ENCODE measurements around the gene PSMD4. TPM values are rescaled to one million over a fixed set of nuclear protein-coding genes. Genes with fewer than 3 reads are reported as not detected.

The PSMD4 gene
- polyA plus RNA-seq, 2 of the 4 experiments (the other 2 are of a cell fraction), result 207 to 265 TPM

Small RNA genes within 50 kb of the gene (small RNA-seq; reads per million reads assigned to genes)
- gene RN7SL444P, result 0 reads per million in 6 experiments

Other genes starting within 250 kb of the PSMD4 start
- gene MINDY1, start 247.8 kb upstream of the PSMD4 start, polyA plus RNA-seq (2011; rRNA removed), result 5.2 and 7.9 TPM in 2 replicates
- 4.0 to 4.8 TPM (median 4.8 TPM) in 3 replicates for gene MINDY1, start 247.8 kb upstream of the PSMD4 start, polyA plus RNA-seq (2017; fragmentation: RNase III; extraction: RNeasy Plus Mini Kit Qiagen cat#74134 plus additional on column Dnase treatment)
- 27.0 and 27.5 TPM in 2 replicates for gene PRUNE1, start 246.3 kb upstream of the PSMD4 start, polyA plus RNA-seq (2011; rRNA removed)
- gene PRUNE1, start 246.3 kb upstream of the PSMD4 start, polyA plus RNA-seq (2017; fragmentation: RNase III; extraction: RNeasy Plus Mini Kit Qiagen cat#74134 plus additional on column Dnase treatment), result 11.1 to 11.9 TPM (median 11.1 TPM) in 3 replicates
- gene BNIPL, start 218.1 kb upstream of the PSMD4 start, polyA plus RNA-seq (2011; rRNA removed), result 0.30 and 0.38 TPM in 2 replicates
- gene BNIPL, start 218.1 kb upstream of the PSMD4 start, polyA plus RNA-seq (2017; fragmentation: RNase III; extraction: RNeasy Plus Mini Kit Qiagen cat#74134 plus additional on column Dnase treatment), result 0.22 to 0.51 TPM (median 0.28 TPM) in 3 replicates
- 2.9 and 3.3 TPM in 2 replicates for gene C1orf56, start 207.0 kb upstream of the PSMD4 start, polyA plus RNA-seq (2011; rRNA removed)
- 5.1 to 6.8 TPM (median 6.6 TPM) in 3 replicates for gene C1orf56, start 207.0 kb upstream of the PSMD4 start, polyA plus RNA-seq (2017; fragmentation: RNase III; extraction: RNeasy Plus Mini Kit Qiagen cat#74134 plus additional on column Dnase treatment)
- 78.1 and 83.1 TPM in 2 replicates for gene CDC42SE1, start 195.1 kb upstream of the PSMD4 start, polyA plus RNA-seq (2011; rRNA removed)
- 50.6 to 54.7 TPM (median 52.0 TPM) in 3 replicates for gene CDC42SE1, start 195.1 kb upstream of the PSMD4 start, polyA plus RNA-seq (2017; fragmentation: RNase III; extraction: RNeasy Plus Mini Kit Qiagen cat#74134 plus additional on column Dnase treatment)
- 33.7 and 35.3 TPM in 2 replicates for gene MLLT11, start 194.3 kb upstream of the PSMD4 start, polyA plus RNA-seq (2011; rRNA removed)
- 26.0 to 28.2 TPM (median 26.5 TPM) in 3 replicates for gene MLLT11, start 194.3 kb upstream of the PSMD4 start, polyA plus RNA-seq (2017; fragmentation: RNase III; extraction: RNeasy Plus Mini Kit Qiagen cat#74134 plus additional on column Dnase treatment)
- gene GABPB2, start 184.0 kb upstream of the PSMD4 start, polyA plus RNA-seq (2011; rRNA removed), result 9.9 and 10.8 TPM in 2 replicates
- gene GABPB2, start 184.0 kb upstream of the PSMD4 start, polyA plus RNA-seq (2017; fragmentation: RNase III; extraction: RNeasy Plus Mini Kit Qiagen cat#74134 plus additional on column Dnase treatment), result 2.4 to 3.9 TPM (median 3.3 TPM) in 3 replicates
- gene SEMA6C, start 108.1 kb upstream of the PSMD4 start, polyA plus RNA-seq (2011; rRNA removed), result 1.3 and 1.7 TPM in 2 replicates
- gene SEMA6C, start 108.1 kb upstream of the PSMD4 start, polyA plus RNA-seq (2017; fragmentation: RNase III; extraction: RNeasy Plus Mini Kit Qiagen cat#74134 plus additional on column Dnase treatment), result 1.5 to 2.5 TPM (median 1.6 TPM) in 3 replicates
- gene TNFAIP8L2, start 98.1 kb upstream of the PSMD4 start, polyA plus RNA-seq (2011; rRNA removed), result not detected in 2 replicates
- not detected in 3 replicates for gene TNFAIP8L2, start 98.1 kb upstream of the PSMD4 start, polyA plus RNA-seq (2017; fragmentation: RNase III; extraction: RNeasy Plus Mini Kit Qiagen cat#74134 plus additional on column Dnase treatment)
- 10.5 and 11.6 TPM in 2 replicates for gene LYSMD1, start 88.8 kb upstream of the PSMD4 start, polyA plus RNA-seq (2011; rRNA removed)
- gene LYSMD1, start 88.8 kb upstream of the PSMD4 start, polyA plus RNA-seq (2017; fragmentation: RNase III; extraction: RNeasy Plus Mini Kit Qiagen cat#74134 plus additional on column Dnase treatment), result 7.0 to 7.3 TPM (median 7.3 TPM) in 3 replicates
- gene SCNM1, start 88.6 kb upstream of the PSMD4 start, polyA plus RNA-seq (2011; rRNA removed), result 27.9 and 29.3 TPM in 2 replicates
- gene SCNM1, start 88.6 kb upstream of the PSMD4 start, polyA plus RNA-seq (2017; fragmentation: RNase III; extraction: RNeasy Plus Mini Kit Qiagen cat#74134 plus additional on column Dnase treatment), result 29.5 to 31.7 TPM (median 30.9 TPM) in 3 replicates
- gene TMOD4, start 78.8 kb upstream of the PSMD4 start, polyA plus RNA-seq (2011; rRNA removed), result 0.30 TPM in 1 of 2 replicates, not detected in the other
- gene TMOD4, start 78.8 kb upstream of the PSMD4 start, polyA plus RNA-seq (2017; fragmentation: RNase III; extraction: RNeasy Plus Mini Kit Qiagen cat#74134 plus additional on column Dnase treatment), result 0.29 to 0.49 TPM in 2 of 3 replicates, not detected in the other
- 64.4 and 81.2 TPM in 2 replicates for gene VPS72, start 64.5 kb upstream of the PSMD4 start, polyA plus RNA-seq (2011; rRNA removed)
- 49.7 to 50.8 TPM (median 49.8 TPM) in 3 replicates for gene VPS72, start 64.5 kb upstream of the PSMD4 start, polyA plus RNA-seq (2017; fragmentation: RNase III; extraction: RNeasy Plus Mini Kit Qiagen cat#74134 plus additional on column Dnase treatment)
- 129 and 183 TPM in 2 replicates for gene PIP5K1A, start 56.2 kb upstream of the PSMD4 start, polyA plus RNA-seq (2011; rRNA removed)
- 46.8 to 50.0 TPM (median 49.4 TPM) in 3 replicates for gene PIP5K1A, start 56.2 kb upstream of the PSMD4 start, polyA plus RNA-seq (2017; fragmentation: RNase III; extraction: RNeasy Plus Mini Kit Qiagen cat#74134 plus additional on column Dnase treatment)
- 14.0 and 14.3 TPM in 2 replicates for gene ZNF687, start 27.6 kb downstream of the PSMD4 start, polyA plus RNA-seq (2011; rRNA removed)
- gene ZNF687, start 27.6 kb downstream of the PSMD4 start, polyA plus RNA-seq (2017; fragmentation: RNase III; extraction: RNeasy Plus Mini Kit Qiagen cat#74134 plus additional on column Dnase treatment), result 16.3 to 18.4 TPM (median 17.5 TPM) in 3 replicates
- gene PI4KB, start 72.7 kb downstream of the PSMD4 start, polyA plus RNA-seq (2011; rRNA removed), result 34.4 and 37.7 TPM in 2 replicates
- gene PI4KB, start 72.7 kb downstream of the PSMD4 start, polyA plus RNA-seq (2017; fragmentation: RNase III; extraction: RNeasy Plus Mini Kit Qiagen cat#74134 plus additional on column Dnase treatment), result 26.3 to 27.6 TPM (median 26.8 TPM) in 3 replicates
- gene RFX5, start 92.5 kb downstream of the PSMD4 start, polyA plus RNA-seq (2011; rRNA removed), result 55.9 and 70.0 TPM in 2 replicates
- 49.7 to 60.1 TPM (median 59.2 TPM) in 3 replicates for gene RFX5, start 92.5 kb downstream of the PSMD4 start, polyA plus RNA-seq (2017; fragmentation: RNase III; extraction: RNeasy Plus Mini Kit Qiagen cat#74134 plus additional on column Dnase treatment)
- gene SELENBP1, start 118.0 kb downstream of the PSMD4 start, polyA plus RNA-seq (2011; rRNA removed), result 28.6 and 35.4 TPM in 2 replicates
- gene SELENBP1, start 118.0 kb downstream of the PSMD4 start, polyA plus RNA-seq (2017; fragmentation: RNase III; extraction: RNeasy Plus Mini Kit Qiagen cat#74134 plus additional on column Dnase treatment), result 9.0 to 12.8 TPM (median 12.6 TPM) in 3 replicates
- 405 and 431 TPM in 2 replicates for gene PSMB4, start 144.8 kb downstream of the PSMD4 start, polyA plus RNA-seq (2011; rRNA removed)
- gene PSMB4, start 144.8 kb downstream of the PSMD4 start, polyA plus RNA-seq (2017; fragmentation: RNase III; extraction: RNeasy Plus Mini Kit Qiagen cat#74134 plus additional on column Dnase treatment), result 366 to 384 TPM (median 383 TPM) in 3 replicates
- gene POGZ, start 204.8 kb downstream of the PSMD4 start, polyA plus RNA-seq (2011; rRNA removed), result 44.1 and 64.0 TPM in 2 replicates
- 20.8 to 22.0 TPM (median 21.9 TPM) in 3 replicates for gene POGZ, start 204.8 kb downstream of the PSMD4 start, polyA plus RNA-seq (2017; fragmentation: RNase III; extraction: RNeasy Plus Mini Kit Qiagen cat#74134 plus additional on column Dnase treatment)